ENCODE data around the gene GNAO1.

DNA sequence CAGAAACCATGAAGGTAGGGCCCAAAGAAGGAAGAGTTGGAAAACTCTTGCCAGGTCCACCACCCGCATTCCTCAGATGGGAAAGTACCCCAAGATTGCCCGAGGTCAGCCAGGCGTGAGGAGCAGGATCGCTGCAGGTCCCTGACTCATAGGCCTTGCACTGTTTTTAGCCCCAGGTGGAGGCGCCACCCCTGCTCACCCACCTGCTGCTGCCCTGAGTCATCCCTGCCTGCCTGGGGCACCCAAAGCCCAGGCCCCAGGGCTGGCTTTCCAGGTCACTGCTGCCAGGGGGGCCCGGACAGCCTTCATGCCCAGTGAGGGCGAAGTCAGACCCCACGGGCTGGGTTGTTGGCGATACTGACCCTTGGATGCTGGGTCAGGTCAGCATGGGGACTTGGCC lies 133.1 kb downstream of the GNAO1 start:
- TF ChIP-seq, protein P1, sequence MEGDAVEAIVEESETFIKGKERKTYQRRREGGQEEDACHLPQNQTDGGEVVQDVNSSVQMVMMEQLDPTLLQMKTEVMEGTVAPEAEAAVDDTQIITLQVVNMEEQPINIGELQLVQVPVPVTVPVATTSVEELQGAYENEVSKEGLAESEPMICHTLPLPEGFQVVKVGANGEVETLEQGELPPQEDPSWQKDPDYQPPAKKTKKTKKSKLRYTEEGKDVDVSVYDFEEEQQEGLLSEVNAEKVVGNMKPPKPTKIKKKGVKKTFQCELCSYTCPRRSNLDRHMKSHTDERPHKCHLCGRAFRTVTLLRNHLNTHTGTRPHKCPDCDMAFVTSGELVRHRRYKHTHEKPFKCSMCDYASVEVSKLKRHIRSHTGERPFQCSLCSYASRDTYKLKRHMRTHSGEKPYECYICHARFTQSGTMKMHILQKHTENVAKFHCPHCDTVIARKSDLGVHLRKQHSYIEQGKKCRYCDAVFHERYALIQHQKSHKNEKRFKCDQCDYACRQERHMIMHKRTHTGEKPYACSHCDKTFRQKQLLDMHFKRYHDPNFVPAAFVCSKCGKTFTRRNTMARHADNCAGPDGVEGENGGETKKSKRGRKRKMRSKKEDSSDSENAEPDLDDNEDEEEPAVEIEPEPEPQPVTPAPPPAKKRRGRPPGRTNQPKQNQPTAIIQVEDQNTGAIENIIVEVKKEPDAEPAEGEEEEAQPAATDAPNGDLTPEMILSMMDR (IDR thresholded peaks at IDR 0.05), result no peak
- no peak for TF ChIP-seq POLR2A (IDR thresholded peaks at IDR 0.05)
